HT-29 (cell line): ENCODE results near the gene KRT86. TPM values are rescaled to one million over a fixed set of nuclear protein-coding genes. Genes with fewer than 3 reads are reported as not detected.

Experiments
- DNase-seq: peaks from one replicate; pipeline ENCODE4 v3.0.0-alpha.2; 2015; ENCODE audit warnings: low spot score
- total RNA-seq: library from RNA; depleted of rRNA; stranded (reverse); fragments of >200 nt; shearing (Covaris generic); gene quantifications from 2 replicates; pipeline ENCODE4 v1.2.3, GENCODE V29; 2014; rRNA removed

The KRT86 gene
- total RNA-seq: 0.13 and 0.81 TPM in 2 replicates

DNA sequence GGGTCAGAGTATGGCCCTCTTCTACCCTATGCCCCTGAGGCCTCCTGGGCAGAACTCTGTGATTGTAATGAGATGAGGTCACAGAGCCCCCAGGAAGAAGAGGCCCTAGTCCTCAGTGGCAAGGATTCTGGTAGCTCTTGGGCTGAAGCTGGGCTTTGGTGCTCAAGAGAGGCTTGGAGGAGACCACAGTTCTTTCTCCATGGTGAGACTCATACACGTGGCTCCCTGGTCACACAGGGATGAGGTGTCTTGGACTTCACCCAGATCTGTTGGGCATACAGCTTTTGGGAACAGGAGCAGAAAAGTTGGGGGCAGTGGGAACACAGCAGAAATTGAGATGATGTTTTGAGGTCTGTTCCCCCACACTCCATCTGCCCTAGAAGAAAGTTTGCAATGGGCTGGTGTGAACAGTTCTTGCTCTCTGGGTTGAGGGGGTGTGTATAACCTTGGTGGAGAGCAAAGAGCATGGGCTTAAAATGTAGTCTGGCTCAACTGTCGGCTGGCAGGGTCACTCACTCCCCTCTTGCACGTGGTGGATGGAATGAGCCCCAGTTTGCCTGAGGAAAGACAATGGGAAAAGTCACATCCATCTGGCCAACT lies at the start of gene KRT86:
Gene KRT86 (plus strand): TSS at position 125 of the 600 bp plus-strand sequence. CDS start 27,272 bp downstream, outside the sequence.
- no peak for DNase-seq

- no peak for DNase-seq
Measured at GRCh38 chr12:52225752-52226151, 48.7 kb upstream of the KRT86 start.

DNA sequence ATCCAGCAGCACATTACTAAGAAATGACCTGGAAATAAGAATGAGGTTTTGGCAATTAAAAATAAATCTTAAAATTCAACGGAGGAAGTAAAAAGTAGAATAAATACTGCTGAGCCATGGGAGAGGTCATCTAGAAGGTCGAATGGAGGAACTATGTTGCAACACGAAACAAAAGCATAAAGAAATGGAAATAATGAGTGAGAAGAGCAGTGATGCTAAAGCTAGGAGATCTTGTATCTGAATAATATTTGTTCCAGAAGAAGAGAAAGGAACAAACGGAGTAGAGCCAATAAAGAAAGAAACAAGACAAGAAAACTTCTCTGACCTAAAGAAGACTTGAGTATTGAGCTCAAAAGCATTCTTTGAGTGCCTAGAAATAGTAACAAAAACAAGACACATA lies 48.0 kb upstream of the KRT86 start:
- no peak for DNase-seq

GRCh38 chr12:52227606-52228166 lies 46.8 kb upstream of the KRT86 start:
- DNase-seq: no peak

- DNase-seq: peak; percentile 76
Measured at GRCh38 chr12:52228366-52228765, 46.1 kb upstream of the KRT86 start.

DNA sequence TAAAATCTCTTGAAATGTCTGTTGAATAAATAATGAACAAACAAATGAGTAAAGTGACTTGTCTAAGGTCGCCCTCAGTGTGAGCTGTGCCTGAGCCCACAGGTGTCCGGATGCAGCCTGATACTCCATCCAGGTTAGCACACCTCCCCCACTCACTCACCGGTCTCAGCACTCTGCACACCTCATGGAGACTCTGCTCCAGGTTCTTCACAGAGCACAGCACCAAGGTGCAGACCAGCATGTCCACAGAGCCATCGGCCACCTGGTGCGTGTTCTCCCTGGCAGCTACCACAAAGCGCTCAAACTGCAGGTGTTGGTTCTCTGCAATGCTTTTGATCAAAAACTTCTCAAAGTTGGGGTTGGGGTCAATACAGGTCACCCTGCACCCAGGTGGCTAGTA lies 45.5 kb upstream of the KRT86 start:
- DNase-seq: no peak

DNA sequence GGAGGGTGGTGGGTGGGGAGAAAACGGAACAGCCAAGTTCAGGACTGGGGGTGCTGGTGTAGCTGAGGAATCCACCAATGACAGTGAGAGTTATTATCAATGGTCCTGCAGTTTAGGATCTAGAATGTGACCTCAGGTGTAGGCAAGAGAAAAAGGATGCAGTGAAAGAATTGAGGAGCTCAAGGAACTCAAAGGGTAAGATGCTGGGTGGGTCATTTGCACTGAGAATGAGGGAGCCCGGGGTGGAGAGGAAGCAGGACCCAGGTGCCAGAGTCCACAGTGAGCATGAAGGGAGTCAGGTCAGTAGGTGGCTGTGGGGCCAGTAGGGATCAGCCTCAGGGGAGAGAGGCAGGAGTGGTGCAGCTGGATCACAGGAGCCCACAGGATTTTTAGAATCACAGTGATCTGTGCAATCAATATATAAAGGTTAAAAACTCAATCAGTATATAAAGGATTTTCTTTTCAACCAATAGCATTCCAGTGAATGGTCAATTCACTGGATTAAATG lies 44.6 kb upstream of the KRT86 start:
- no peak for DNase-seq

- DNase-seq: peak; percentile 68
Measured at GRCh38 chr12:52230364-52231281, 43.8 kb upstream of the KRT86 start.

DNA sequence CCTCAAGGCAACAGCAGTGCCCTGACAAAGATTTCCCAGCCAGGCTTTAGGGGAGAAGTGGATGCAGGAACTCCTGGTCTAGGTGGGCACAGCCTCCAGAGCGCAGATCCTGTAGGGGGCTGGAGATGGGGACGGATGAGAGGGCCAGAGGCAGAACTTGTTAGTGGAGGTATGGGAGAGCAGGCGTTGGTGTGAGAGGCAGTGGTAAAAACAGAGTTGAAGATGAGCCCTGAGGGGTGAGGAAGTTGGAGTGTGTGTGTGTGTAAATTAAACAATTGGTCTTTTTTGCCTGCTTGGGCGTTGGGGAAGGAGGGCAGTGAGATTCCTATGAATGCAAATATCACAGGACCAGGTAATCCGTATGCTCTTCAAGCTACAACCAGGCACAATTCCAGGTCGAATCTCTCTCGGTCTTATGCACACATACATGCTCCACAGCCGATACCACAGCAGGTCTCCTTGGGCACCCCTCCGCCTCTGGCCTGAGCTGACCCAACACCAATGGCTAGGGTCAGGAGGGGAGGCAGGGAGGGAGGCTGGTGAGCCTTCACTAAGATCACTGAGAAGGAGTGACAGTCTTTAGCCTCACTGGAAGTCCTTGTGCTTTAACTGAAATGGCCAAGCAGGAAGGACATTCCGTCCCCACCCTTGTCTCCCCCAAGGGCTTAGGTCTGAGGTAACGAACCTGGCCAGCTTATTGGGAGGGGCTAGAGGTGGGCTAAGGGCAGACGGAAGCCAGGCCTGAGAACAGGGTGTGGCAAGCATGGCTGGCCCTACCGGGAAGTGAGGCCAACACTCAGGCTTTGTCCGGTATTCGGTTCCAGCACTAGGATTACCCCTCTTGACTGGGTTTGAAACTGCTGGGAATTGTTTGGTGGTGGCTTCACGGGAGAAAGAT lies 42.9 kb upstream of the KRT86 start:
- peak; percentile 37 for DNase-seq

DNA sequence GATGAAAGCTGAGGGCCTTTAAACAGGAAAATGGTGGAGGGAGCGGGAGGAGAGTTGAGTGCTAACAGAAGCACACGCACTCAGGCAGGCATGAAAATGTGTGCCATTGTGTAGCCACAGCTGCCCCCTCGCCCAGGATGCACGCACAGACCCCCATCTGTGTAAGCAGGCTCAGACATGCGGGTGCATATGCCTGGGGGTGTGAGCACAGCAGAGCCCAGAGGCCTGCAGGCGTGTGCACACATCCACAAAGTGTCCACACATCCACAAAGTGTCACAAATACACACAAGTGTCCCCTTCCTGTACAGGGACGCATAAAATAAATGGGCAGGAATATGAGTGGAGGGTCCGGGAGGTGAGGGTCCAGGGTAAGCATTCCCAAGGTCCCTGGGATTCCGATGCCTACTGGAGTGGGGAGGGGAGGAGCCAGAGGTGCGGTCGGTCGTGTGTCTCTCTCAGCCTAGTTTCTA lies 42.2 kb upstream of the KRT86 start:
- no peak for DNase-seq

DNA sequence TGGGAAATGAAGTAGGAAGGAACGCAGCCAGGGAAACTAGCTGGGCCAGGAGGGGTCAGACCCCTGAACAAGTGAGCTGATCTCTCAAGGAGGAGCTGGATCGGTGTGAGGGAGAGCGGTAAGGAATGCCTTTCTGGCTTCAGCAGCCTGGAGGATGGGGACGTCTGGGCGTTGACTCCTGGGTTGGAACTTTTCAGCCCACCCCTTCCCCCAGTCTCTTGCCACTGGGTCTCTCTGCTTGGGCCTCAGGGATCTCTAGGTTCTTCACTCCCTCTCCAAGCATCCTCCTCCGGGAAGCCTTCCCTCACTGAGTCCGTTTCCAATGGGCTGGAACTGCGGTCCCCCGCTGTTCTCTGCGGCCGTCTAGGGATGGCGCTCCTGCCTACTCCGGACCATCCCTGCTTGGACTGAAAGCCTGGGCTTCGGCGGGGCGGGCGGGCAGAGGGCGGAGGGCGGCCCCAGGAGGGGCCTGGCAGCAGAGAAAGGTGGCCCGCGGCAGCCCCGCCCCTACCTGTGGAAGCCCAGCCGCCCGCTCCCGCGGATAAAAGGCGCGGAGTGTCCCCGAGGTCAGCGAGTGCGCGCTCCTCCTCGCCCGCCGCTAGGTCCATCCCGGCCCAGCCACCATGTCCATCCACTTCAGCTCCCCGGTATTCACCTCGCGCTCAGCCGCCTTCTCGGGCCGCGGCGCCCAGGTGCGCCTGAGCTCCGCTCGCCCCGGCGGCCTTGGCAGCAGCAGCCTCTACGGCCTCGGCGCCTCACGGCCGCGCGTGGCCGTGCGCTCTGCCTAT lies 41.6 kb upstream of the KRT86 start, which contains the start of gene KRT7:
Gene KRT7 (plus strand): TSS at position 570 of the 788 bp plus-strand sequence. CDS start 54 bp downstream, at position 624.
- DNase-seq: no peak

DNA sequence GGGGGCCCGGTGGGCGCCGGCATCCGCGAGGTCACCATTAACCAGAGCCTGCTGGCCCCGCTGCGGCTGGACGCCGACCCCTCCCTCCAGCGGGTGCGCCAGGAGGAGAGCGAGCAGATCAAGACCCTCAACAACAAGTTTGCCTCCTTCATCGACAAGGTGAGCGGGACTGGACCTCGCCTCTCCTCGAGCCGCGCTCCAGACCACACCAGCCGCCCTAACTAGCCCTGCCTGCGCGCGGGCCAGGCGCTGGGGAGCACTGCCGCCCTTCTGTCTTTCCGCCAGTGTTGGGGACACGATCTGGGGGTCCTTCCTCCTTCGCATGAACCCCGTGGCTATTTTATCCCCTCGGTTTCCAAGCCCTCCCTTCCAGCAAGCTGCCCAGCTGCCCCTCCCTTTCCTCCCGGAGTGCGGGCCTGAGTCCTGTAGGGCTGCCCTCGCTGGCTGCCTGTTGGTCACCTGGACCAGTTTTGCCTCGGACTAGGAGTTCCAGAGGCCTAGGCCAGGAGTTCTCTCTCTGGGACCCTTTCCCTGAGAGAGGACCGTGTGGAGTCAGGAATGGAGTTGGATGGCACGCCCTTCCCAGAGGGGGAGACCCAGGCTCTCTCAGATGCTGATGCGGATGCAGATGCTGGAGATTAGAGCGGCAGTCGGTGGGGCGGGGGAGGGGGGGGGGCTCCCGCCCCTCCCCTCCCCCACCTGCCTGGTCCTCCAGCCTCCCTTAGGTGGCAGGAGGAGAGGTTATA lies 40.8 kb upstream of the KRT86 start:
- DNase-seq: no peak

- DNase-seq: no peak
Measured at GRCh38 chr12:52234223-52234810, 40.1 kb upstream of the KRT86 start.

DNA sequence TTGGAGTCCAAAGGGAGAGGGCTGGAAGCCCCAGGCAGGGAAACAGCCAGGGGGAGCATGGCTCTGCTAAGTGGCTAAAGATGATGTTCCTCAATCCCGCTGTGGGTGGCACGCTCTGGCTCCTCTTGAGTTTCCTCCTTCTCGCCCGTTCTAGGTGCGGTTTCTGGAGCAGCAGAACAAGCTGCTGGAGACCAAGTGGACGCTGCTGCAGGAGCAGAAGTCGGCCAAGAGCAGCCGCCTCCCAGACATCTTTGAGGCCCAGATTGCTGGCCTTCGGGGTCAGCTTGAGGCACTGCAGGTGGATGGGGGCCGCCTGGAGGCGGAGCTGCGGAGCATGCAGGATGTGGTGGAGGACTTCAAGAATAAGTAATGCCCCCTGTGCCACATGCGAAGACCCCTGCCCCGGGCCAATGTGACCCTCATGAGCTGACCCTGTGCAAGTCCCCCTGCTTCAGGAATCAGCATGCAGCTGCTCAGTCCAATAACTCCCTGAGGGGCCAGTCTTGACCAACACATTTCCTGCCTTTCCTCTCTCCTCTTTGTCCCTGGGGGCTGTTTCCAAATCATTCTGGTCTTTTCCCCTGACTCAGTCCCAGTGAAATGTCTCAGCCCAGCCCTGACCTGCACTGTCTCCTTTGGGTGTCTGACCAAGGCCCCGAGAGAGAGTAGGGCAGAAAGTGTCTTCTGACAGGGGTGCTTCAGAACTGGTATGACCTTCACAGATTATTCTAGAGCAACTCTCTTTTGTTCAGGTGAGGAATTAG lies 39.3 kb upstream of the KRT86 start:
- no peak for DNase-seq

- peak; percentile 85 for DNase-seq
Measured at GRCh38 chr12:52235822-52236361, 38.6 kb upstream of the KRT86 start.

DNA sequence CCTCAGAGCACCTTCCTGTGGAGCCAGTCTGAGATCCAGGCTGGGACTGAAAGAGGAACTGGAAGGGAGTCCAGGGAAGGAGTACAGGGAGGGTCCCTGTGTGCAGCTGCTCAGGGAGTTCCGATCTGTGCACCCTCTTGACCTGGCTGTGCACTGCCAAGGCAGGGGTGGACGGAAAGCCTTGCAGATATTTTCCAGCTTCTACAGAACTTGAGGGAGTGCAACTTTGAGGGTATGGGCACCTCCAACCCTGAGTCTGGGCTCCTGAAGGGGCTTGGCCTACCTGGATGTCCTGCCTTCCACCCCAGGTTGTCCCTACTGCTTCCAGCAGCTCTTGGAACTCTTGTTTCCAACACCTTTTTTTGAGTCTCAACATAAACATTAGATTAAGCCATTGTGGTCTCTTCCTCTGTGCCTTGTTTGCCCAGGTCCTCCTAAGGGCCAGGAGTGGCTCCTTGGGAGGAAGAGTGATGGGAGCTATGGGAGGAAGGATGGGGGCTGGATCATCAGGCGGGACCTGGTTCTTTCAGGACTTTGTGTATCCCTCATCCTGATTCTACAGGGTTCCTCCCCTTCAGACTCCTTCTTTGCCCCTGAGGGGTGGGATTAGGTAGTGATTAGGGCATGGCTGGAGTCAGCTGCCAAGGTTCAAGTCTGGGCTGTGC lies 37.9 kb upstream of the KRT86 start:
- no peak for DNase-seq

- DNase-seq: no peak
Measured at GRCh38 chr12:52238207-52238840, 36.1 kb upstream of the KRT86 start.
